Measurements from ENCODE around the gene ARHGAP23.
"Not testable (repeated sequence)": the region's sequence is repeated elsewhere in the genome, so short reads cannot be mapped to it uniquely, and the experiment has no call there.

Gene ARHGAP23

GRCh38 chr17:38512473-38513058 is 84.3 kb downstream of the ARHGAP23 start:
- no peak for DNase-seq (ENCODE audit: low read depth)

GRCh38 chr17:38526526-38526925 is 98.3 kb downstream of the ARHGAP23 start:
- DNase-seq (ENCODE audit: low read depth), result not testable (repeated sequence)

- not testable (repeated sequence) for DNase-seq (ENCODE audit: low read depth)
These were observed 99.9 kb downstream of the ARHGAP23 start for GRCh38 chr17:38528141-38528540.

- DNase-seq (ENCODE audit: low read depth), result not testable (repeated sequence)
These were observed 102.6 kb downstream of the ARHGAP23 start for GRCh38 chr17:38530856-38531255.

GRCh38 chr17:38531761-38532160 is 103.5 kb downstream of the ARHGAP23 start:
- DNase-seq (ENCODE audit: low read depth), result not testable (repeated sequence)

GRCh38 chr17:38532451-38532850 is 104.2 kb downstream of the ARHGAP23 start:
- no peak for DNase-seq (ENCODE audit: low read depth)

- no peak for DNase-seq (ENCODE audit: low read depth)
These were observed 105.0 kb downstream of the ARHGAP23 start for GRCh38 chr17:38533241-38533640.

- no peak for DNase-seq (ENCODE audit: low read depth)
These were observed 105.7 kb downstream of the ARHGAP23 start for GRCh38 chr17:38533866-38534497.

GRCh38 chr17:38534498-38534885 is 106.2 kb downstream of the ARHGAP23 start:
- DNase-seq (ENCODE audit: low read depth), result no peak

- DNase-seq (ENCODE audit: low read depth), result no peak
These were observed 107.6 kb downstream of the ARHGAP23 start for GRCh38 chr17:38535886-38536285.

GRCh38 chr17:38536661-38537060 is 108.4 kb downstream of the ARHGAP23 start:
- no peak for DNase-seq (ENCODE audit: low read depth)

- no peak for DNase-seq (ENCODE audit: low read depth)
These were observed 110.6 kb downstream of the ARHGAP23 start for GRCh38 chr17:38538906-38539305.

GRCh38 chr17:38539386-38539785 is 111.1 kb downstream of the ARHGAP23 start:
- DNase-seq (ENCODE audit: low read depth), result no peak

- DNase-seq (ENCODE audit: low read depth), result no peak
These were observed 112.3 kb downstream of the ARHGAP23 start for GRCh38 chr17:38540514-38541045.

- DNase-seq (ENCODE audit: low read depth), result no peak
These were observed 113.0 kb downstream of the ARHGAP23 start for GRCh38 chr17:38541281-38541680.

- DNase-seq (ENCODE audit: low read depth), result no peak
These were observed 114.0 kb downstream of the ARHGAP23 start for GRCh38 chr17:38542286-38542685.

- no peak for DNase-seq (ENCODE audit: low read depth)
These were observed 115.3 kb downstream of the ARHGAP23 start for GRCh38 chr17:38543403-38544174.

- DNase-seq (ENCODE audit: low read depth), result no peak
These were observed 116.0 kb downstream of the ARHGAP23 start for GRCh38 chr17:38544175-38544838.

GRCh38 chr17:38544839-38545209 is 116.6 kb downstream of the ARHGAP23 start:
- no peak for DNase-seq (ENCODE audit: low read depth)

- no peak for DNase-seq (ENCODE audit: low read depth)
These were observed 117.4 kb downstream of the ARHGAP23 start for GRCh38 chr17:38545531-38546225.

- no peak for DNase-seq (ENCODE audit: low read depth)
These were observed 118.1 kb downstream of the ARHGAP23 start for GRCh38 chr17:38546396-38546795.

- no peak for DNase-seq (ENCODE audit: low read depth)
These were observed 119.2 kb downstream of the ARHGAP23 start for GRCh38 chr17:38547444-38547843.
